IPS DF 4.7 (cell line): ENCODE results near the gene TRIM27.
"Not testable (repeated sequence)": the region's sequence is repeated elsewhere in the genome, so short reads cannot be mapped to it uniquely, and the experiment has no call there.

Experiments used
- DNase-seq: peaks from one replicate; pipeline ENCODE4 v3.0.0-alpha.2; 2013; ENCODE audit warnings: low spot score; ENCODE audit errors: extremely low read depth

The TRIM27 gene

GRCh38 chr6:28864326-28864923, 59.4 kb downstream of the TRIM27 start:
- no peak for DNase-seq

DNA sequence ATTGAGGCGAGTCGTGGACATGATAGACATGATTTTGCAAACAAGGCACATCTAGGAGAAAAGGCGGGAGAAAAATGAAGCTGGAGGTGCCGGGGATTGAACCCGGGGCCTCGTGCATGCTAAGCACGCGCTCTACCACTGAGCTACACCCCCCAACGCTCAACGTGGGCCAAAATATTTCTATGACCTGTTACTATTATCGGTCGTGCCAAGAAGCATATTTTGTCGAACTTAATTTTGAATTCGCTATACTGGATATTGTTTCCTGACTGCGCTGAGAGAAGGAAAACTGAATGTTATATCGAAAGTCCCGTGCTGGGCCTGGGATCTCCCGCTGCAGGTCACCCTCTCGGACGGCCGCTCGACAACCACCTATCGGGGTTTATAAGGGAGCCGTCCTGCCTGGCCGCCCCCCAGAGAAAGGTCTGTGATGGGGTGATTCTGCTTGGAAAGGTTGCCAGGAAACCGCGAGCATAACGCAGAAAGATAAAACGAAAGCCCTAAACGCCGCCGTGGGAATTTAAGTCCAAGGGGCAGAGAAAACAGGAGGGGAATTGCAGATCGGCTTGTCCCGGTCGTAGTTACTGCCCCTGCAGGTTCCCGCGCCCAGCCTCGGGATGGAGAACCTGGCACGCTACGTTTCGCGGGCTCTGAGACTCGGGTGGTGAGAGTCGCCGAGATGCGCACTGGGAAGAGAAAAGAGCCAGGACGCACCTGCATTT, 60.0 kb downstream of the TRIM27 start:
- DNase-seq: no peak

DNA sequence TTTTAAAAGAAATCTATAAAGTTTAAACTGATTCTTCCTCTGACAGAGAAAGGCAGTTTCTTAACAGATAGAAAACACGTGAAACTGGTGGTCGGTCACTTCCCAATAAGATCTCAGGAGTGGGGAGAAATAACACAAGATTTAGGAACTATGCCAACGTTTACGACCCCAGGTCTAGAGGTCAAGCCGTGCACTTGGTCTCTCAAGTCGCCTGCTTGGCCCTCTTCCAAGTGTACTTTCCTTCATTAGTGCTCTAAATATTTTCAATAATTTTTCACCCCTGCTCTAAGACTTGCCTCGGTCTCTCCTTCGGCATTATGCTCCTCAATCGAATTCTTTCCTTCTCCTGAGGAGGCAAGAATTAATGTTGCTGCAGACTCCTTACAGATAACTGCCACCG, 61.7 kb downstream of the TRIM27 start:
- DNase-seq: no peak

DNA sequence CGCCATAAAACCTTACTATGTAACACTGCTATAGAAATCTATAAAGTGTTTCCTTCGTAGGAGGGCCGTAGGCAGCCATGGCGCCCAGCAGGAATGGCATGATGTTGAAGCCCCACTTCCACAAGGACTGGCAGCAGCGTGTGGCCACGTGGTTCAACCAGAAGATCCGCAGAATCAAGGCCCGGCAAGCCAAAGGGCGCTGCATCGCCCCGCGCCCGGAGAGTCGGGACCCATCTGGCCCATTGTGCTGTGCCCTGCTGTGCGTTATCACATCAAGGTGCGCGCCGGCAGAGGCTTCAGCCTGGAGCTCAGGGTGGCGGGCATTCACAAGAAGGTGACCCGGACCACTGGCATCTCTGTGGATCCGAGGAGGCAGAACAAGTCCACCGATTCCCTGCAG, 62.4 kb downstream of the TRIM27 start:
- DNase-seq: no peak

GRCh38 chr6:28860581-28860980, 63.2 kb downstream of the TRIM27 start:
- no peak for DNase-seq

GRCh38 chr6:28858963-28859362, 64.8 kb downstream of the TRIM27 start:
- no peak for DNase-seq

DNA sequence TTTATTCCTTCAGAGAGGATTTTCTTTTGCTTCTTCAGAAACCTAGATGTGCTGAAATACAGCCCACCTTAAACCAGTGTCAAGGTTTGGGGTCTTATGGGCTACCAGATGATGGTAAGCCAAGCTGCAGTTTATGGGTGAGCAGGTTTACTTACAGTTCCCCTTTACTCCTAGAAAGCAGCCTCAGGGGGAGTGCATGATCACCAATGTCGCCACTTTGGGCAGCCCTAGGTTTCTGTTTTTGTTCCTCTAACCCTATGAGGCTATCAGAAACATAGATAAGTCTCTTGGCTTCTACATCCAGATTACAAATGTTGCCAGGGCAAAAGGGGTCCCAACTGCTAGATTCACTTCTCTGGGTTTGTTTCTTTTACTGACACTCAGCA, 67.2 kb downstream of the TRIM27 start:
- no peak for DNase-seq

DNA sequence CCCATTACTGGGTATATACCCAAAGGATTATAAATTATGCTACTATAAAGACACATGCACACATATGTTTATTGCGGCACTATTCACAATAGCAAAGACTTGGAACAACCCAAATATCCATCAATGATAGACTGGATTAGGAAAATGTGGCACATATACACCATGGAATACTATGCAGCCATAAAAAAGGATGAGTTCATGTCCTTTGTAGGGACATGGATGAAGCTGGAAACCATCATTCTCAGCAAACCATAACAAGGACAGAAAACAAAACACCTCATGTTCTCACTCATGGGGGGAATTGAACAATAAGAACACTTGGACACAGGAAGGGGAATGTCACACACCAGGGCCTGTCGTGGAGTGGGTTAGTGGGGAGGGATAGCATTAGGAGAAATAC, 69.4 kb downstream of the TRIM27 start:
- not testable (repeated sequence) for DNase-seq
